ENCODE results near the gene ZBTB20. TPM values are rescaled to one million over a fixed set of nuclear protein-coding genes. Genes with fewer than 3 reads are reported as not detected.

Gene ZBTB20
- total RNA-seq, 1 experiment from 2014 or later: 0.62 TPM

DNA sequence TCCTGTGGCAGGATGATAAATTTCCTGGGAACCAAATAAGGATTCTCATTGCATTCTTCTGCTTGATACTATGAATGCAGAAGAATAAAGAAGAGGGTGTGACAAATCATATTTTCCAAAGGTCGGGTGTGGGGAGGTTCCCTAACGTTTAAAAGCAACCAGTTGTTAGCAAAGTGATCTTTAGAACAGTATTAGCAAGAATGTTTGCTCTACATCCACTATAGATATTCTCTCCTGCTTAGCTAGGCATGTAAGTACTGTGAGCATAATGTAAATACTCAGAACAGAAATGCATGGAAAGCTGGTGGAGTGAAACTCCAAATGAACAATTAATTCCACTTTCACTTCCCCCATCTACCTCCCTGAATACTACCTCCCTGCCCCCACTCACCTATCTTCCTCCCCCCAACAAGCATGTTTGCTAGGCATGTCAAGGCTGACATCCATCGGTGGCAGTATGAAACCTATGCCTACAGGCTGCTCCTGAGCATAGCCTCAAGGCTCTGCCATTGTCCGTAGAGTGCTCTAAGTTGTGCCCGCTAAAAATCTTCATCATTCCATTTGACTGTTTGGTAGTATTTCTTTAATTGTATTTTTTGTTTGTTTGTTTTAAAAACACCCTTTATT is 523.6 kb downstream of the ZBTB20 start:
- no peak overlapping the region for H3K4me3 ChIP-seq (ENCODE audit: insufficient read depth, low read depth, low read length)
- H3K36me3 ChIP-seq (replicated peaks; ENCODE audit: control insufficient read depth, insufficient read depth, low read length): no peaks in the 10 kb centered on the region
- H3K27me3 ChIP-seq (ENCODE audit: control insufficient read depth, insufficient read depth, low read length): no peaks in the 10 kb centered on the region
- no peak for DNase-seq

- DNase-seq: no peak
- H3K4me3 ChIP-seq (ENCODE audit: insufficient read depth, low read depth, low read length): no peak overlapping the region
- H3K36me3 ChIP-seq (replicated peaks; ENCODE audit: control insufficient read depth, insufficient read depth, low read length): no peaks in the 10 kb centered on the region
- H3K27me3 ChIP-seq (ENCODE audit: control insufficient read depth, insufficient read depth, low read length): no peaks in the 10 kb centered on the region
These were observed 525.1 kb downstream of the ZBTB20 start for GRCh38 chr3:114622001-114622400.

- H3K36me3 ChIP-seq (replicated peaks; ENCODE audit: control insufficient read depth, insufficient read depth, low read length): no peaks in the 10 kb centered on the region
- DNase-seq: no peak
- no peaks in the 10 kb centered on the region for H3K27me3 ChIP-seq (ENCODE audit: control insufficient read depth, insufficient read depth, low read length)
- no peak overlapping the region for H3K4me3 ChIP-seq (ENCODE audit: insufficient read depth, low read depth, low read length)
These were observed 527.3 kb downstream of the ZBTB20 start for GRCh38 chr3:114619771-114620170.

GRCh38 chr3:114615523-114616085 is 531.5 kb downstream of the ZBTB20 start:
- H3K27me3 ChIP-seq (ENCODE audit: control insufficient read depth, insufficient read depth, low read length): no peaks in the 10 kb centered on the region
- no peaks in the 10 kb centered on the region for H3K36me3 ChIP-seq (replicated peaks; ENCODE audit: control insufficient read depth, insufficient read depth, low read length)
- no peak overlapping the region for H3K4me3 ChIP-seq (ENCODE audit: insufficient read depth, low read depth, low read length)
- DNase-seq: no peak

DNA sequence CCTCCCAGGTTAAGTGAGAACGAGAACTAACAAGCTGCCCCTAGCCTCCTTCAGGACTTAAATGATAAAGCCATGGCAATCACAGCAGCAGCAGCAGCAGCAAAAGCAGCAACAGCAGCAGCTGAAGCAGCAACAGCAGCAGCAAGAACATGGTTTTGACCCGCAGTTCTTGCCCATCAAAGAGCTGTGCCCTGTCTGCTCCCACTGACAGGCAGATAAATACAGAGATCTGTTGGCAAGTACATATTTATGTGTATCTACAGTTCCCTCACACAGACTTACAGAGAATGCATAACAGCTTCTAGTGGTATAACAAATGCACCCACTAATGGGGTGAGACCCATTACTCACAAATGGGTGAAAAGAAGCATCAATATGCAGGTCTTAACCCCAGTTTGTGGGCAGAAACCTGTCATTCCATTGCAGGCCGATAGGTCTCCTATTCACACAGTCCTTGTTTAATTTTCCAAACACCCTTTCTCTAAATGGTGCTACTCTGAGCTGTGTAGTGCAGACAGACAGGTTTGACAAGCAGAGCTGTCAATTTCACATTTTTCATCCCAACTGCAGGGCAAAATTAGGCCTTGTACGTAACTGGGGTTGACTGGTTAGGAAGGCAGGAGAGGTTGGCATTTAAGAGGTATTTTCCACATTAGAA is 537.0 kb downstream of the ZBTB20 start:
- H3K27me3 ChIP-seq (ENCODE audit: control insufficient read depth, insufficient read depth, low read length): no peaks in the 10 kb centered on the region
- no peak overlapping the region for H3K4me3 ChIP-seq (ENCODE audit: insufficient read depth, low read depth, low read length)
- no peak for DNase-seq
- H3K36me3 ChIP-seq (replicated peaks; ENCODE audit: control insufficient read depth, insufficient read depth, low read length): no peaks in the 10 kb centered on the region

DNA sequence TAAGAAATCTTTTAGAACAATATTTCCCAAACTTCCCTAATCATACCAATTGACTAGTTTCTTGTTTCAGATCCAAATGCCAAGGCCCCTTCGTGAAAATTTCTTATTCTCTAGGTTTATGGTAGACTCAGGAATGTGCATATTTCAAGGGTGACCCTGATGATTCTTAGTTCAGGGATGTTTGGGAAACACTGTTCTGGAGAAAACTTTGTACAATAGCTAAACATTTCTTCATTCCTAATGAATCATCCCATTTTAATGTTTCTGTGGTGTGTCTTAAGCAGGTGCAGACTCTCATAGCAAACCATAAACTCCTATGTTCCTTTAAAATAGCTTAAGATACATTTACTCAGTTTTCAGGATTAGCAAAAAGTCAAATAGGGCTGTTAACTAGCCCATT is 538.8 kb downstream of the ZBTB20 start:
- Histone ChIP-seq H3K36me3 (replicated peaks; ENCODE audit: control insufficient read depth, insufficient read depth, low read length) (no peaks in the 10 kb centered on the region), H3K4me3 (ENCODE audit: insufficient read depth, low read depth, low read length) (no peak overlapping the region), H3K27me3 (ENCODE audit: control insufficient read depth, insufficient read depth, low read length) (no peaks in the 10 kb centered on the region)
- DNase-seq: no peak

GRCh38 chr3:114606336-114606735 is 540.8 kb downstream of the ZBTB20 start:
- Histone ChIP-seq H3K27me3 (ENCODE audit: control insufficient read depth, insufficient read depth, low read length) (no peaks in the 10 kb centered on the region), H3K4me3 (ENCODE audit: insufficient read depth, low read depth, low read length) (no peak overlapping the region), H3K36me3 (replicated peaks; ENCODE audit: control insufficient read depth, insufficient read depth, low read length) (no peaks in the 10 kb centered on the region)
- DNase-seq: no peak

DNA sequence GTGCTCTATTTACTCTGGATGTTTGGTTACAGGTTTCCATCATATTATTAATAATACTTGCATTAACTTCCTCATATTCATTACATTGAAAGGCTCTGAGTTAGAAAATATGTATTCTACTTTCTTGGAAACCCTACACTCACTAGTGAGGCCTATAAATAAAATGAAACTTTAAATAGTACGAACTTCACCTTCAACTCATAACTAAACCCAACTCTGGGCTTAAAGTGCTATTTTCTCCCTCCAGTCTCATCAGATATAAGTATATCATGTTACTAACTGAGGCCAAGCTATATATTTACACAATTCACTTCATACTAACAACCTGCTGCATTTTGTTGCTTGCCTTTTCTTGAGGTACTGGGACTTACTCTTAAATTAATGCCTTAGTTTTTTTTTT is 546.5 kb downstream of the ZBTB20 start:
- Histone ChIP-seq H3K36me3 (replicated peaks; ENCODE audit: control insufficient read depth, insufficient read depth, low read length) (no peaks in the 10 kb centered on the region), H3K27me3 (ENCODE audit: control insufficient read depth, insufficient read depth, low read length) (no peaks in the 10 kb centered on the region), H3K4me3 (ENCODE audit: insufficient read depth, low read depth, low read length) (no peak overlapping the region)
- DNase-seq: no peak

DNA sequence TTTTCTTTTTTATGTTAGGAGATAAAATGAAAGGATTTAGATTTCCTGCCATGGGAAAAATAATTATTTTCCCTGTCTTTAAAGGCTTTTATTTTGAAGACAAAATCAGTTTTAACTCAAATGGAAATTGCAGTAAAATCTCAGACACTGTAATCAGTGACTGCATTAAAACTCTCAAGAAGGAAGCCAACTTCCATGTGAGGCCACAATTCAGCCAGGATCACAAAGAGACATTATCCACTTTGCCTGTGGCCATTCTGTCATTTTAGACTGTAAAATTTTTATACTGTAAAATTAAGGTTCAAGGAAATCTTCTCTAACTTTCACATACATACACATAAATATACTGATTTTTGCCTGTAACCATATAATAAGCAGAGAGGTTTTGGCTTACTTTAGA is 549.2 kb downstream of the ZBTB20 start:
- Histone ChIP-seq H3K4me3 (ENCODE audit: insufficient read depth, low read depth, low read length) (no peak overlapping the region), H3K36me3 (replicated peaks; ENCODE audit: control insufficient read depth, insufficient read depth, low read length) (no peaks in the 10 kb centered on the region), H3K27me3 (ENCODE audit: control insufficient read depth, insufficient read depth, low read length) (no peaks in the 10 kb centered on the region)
- DNase-seq: no peak

GRCh38 chr3:114597012-114597411 is 550.1 kb downstream of the ZBTB20 start:
- H3K4me3 ChIP-seq (ENCODE audit: insufficient read depth, low read depth, low read length): no peak overlapping the region
- H3K27me3 ChIP-seq (ENCODE audit: control insufficient read depth, insufficient read depth, low read length): no peaks in the 10 kb centered on the region
- peak; percentile 2 for DNase-seq
- no peaks in the 10 kb centered on the region for H3K36me3 ChIP-seq (replicated peaks; ENCODE audit: control insufficient read depth, insufficient read depth, low read length)

DNA sequence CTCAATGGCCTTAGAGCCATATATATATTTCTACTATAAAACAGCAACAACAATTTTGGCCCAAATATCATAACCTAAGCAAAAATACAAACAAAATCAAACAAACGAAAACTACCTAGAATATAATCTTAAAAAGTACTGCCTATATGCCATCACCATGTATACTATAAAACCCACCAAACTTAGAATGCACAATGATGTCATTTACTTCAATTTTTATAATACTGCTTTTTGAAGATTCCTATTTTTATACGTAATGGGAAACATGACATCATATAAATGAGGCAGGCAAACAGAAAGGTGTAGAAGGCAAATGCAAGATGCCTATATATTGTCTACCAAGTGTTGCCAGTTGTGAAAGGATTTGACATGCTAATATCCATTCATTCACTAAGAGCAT is 550.9 kb downstream of the ZBTB20 start:
- H3K27me3 ChIP-seq (ENCODE audit: control insufficient read depth, insufficient read depth, low read length): no peaks in the 10 kb centered on the region
- H3K4me3 ChIP-seq (ENCODE audit: insufficient read depth, low read depth, low read length): no peak overlapping the region
- DNase-seq: no peak
- H3K36me3 ChIP-seq (replicated peaks; ENCODE audit: control insufficient read depth, insufficient read depth, low read length): no peaks in the 10 kb centered on the region

DNA sequence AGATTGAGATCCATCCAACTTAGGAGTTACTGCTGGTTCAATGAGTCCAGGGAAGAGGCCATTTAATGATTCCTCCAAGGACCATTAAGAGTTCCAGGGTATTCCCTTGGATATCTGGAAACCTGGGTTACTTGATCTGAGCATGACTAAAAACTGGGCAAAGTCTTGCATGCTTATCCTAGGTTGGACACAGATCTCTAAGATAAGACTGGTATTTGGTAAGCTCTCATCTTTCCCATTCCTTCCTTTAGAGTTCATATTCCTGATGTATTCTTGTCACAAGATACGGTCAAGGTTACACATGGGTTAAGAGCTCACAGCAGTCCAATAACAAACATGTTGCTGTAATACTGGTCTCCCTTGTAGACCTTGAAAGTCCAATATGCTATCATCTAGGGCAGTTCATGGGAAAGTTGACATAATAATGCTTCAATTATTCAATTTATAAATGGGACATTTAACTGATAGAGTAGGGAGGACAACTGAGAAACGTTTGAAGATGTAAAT is 551.5 kb downstream of the ZBTB20 start:
- no peak for DNase-seq
- Histone ChIP-seq H3K27me3 (ENCODE audit: control insufficient read depth, insufficient read depth, low read length) (no peaks in the 10 kb centered on the region), H3K36me3 (replicated peaks; ENCODE audit: control insufficient read depth, insufficient read depth, low read length) (no peaks in the 10 kb centered on the region), H3K4me3 (ENCODE audit: insufficient read depth, low read depth, low read length) (no peak overlapping the region)

GRCh38 chr3:114590309-114591047 is 556.6 kb downstream of the ZBTB20 start:
- H3K36me3 ChIP-seq (replicated peaks; ENCODE audit: control insufficient read depth, insufficient read depth, low read length): no peaks in the 10 kb centered on the region
- no peak overlapping the region for H3K4me3 ChIP-seq (ENCODE audit: insufficient read depth, low read depth, low read length)
- no peak for DNase-seq
- no peaks in the 10 kb centered on the region for H3K27me3 ChIP-seq (ENCODE audit: control insufficient read depth, insufficient read depth, low read length)

DNA sequence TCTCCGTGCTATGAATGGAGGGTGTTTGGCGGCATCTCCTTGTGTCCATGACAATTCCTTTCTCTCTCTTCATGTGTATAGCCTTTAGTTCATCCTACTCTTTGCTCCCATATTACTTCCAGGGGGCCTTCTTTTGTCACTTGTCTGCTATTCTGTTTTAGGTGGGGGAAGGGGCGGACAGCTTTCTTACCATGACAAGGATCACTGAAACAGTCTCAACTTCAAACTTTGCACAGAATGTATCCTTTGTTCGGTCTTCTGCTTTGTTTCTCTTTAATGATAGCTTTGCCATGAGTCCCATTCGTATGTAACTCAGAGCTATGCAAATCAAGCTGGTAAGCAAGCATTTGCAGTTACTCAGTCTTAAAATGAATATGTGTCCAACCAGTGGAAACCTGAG is 559.1 kb downstream of the ZBTB20 start:
- no peak for DNase-seq
- Histone ChIP-seq H3K27me3 (ENCODE audit: control insufficient read depth, insufficient read depth, low read length) (no peaks in the 10 kb centered on the region), H3K4me3 (ENCODE audit: insufficient read depth, low read depth, low read length) (no peak overlapping the region), H3K36me3 (replicated peaks; ENCODE audit: control insufficient read depth, insufficient read depth, low read length) (no peaks in the 10 kb centered on the region)

- Histone ChIP-seq H3K27me3 (ENCODE audit: control insufficient read depth, insufficient read depth, low read length) (no peaks in the 10 kb centered on the region), H3K4me3 (ENCODE audit: insufficient read depth, low read depth, low read length) (no peak overlapping the region), H3K36me3 (replicated peaks; ENCODE audit: control insufficient read depth, insufficient read depth, low read length) (no peaks in the 10 kb centered on the region)
- no peak for DNase-seq
These were observed 561.0 kb downstream of the ZBTB20 start for GRCh38 chr3:114586119-114586518.
